B cell (primary cell): ENCODE measurements around the gene PLPPR5. TPM values are rescaled to one million over a fixed set of nuclear protein-coding genes. Genes with fewer than 3 reads are reported as not detected.
"Not testable (repeated sequence)": the region's sequence is repeated elsewhere in the genome, so short reads cannot be mapped to it uniquely, and the experiment has no call there.

Experiments
- ATAC-seq: fragments of 200-7000 bp; cut with Tn5 transposase; one replicate; pipeline ENCODE4 v1.10.0; 2021; ENCODE audit warnings: low read depth, mild to moderate bottlenecking, moderate number of reproducible peaks, moderate library complexity
- CTCF ChIA-PET: fragments of 350-600 bp; sonication (Branson Sonifier 250); formaldehyde crosslinking; loops from one replicate; lab custom pipeline; 2021; ENCODE audit warnings: antibody characterized with exemption, inconsistent platforms; lab: Charles Lee
- POLR2A ChIA-PET: fragments of 350-600 bp; sonication (Branson Sonifier 250); formaldehyde crosslinking; loops from one replicate; lab custom pipeline; 2021; ENCODE audit warnings: antibody characterized with exemption; lab: Charles Lee
- DNase-seq: peaks from one replicate; pipeline ENCODE4 v3.0.0; 2013
- H2AFZ ChIP-seq: 2 replicates; pipeline ENCODE4 v1.6.1; 2012; ENCODE audit warnings: mild to moderate bottlenecking, low read depth, low read length; ENCODE audit not compliant: insufficient read depth, poor library complexity, severe bottlenecking
- H3K27ac ChIP-seq, 2 donors: 1 replicate in 1 of 2; 2 replicates in 1 of 2; pipeline ENCODE4 v1.5.1; 2012 to 2013; ENCODE audit warnings: low read length in 2 of 2, mild to moderate bottlenecking in 2 of 2, moderate library complexity in 1 of 2
- H3K27me3 ChIP-seq, 4 experiments: fragments of 200-600 bp in 1 of 4; sonication (generic) in 1 of 4; replicated peaks in 1 of 4; 1 replicate in 2 of 4; 2 replicates in 2 of 4; pipeline versions ENCODE4 v1.6.1 to v1.7.0; 2013 to 2016; ENCODE audit warnings: low read length in 3 of 4, mild to moderate bottlenecking in 2 of 4, mixed read lengths in 1 of 4, moderate library complexity in 1 of 4; ENCODE audit not compliant: insufficient read depth in 4 of 4, control insufficient read depth in 3 of 4; ENCODE audit errors: control extremely low read depth in 1 of 4
- H3K36me3 ChIP-seq, 2 experiments: replicated peaks in 1 of 2; 1 replicate in 1 of 2; 2 replicates in 1 of 2; pipeline versions ENCODE4 v1.6.1 to v1.7.1; 2013; ENCODE audit warnings: low read length in 1 of 2; ENCODE audit not compliant: insufficient read depth in 2 of 2, control insufficient read depth in 1 of 2; ENCODE audit errors: control extremely low read depth in 1 of 2, extremely low read depth in 1 of 2
- H3K4me1 ChIP-seq, 2 donors: fragments of 200-600 bp in 1 of 2; sonication (generic) in 1 of 2; 1 replicate in 1 of 2; 2 replicates in 1 of 2; pipeline versions ENCODE4 v1.5.1 to v1.6.1; 2013 to 2017; ENCODE audit warnings: low read length in 2 of 2; ENCODE audit not compliant: control insufficient read depth in 2 of 2, insufficient read depth in 2 of 2
- H3K4me2 ChIP-seq: replicated peaks from 2 replicates; pipeline ENCODE3; 2012; ENCODE audit warnings: mild to moderate bottlenecking, low read depth, low read length; ENCODE audit not compliant: poor library complexity, severe bottlenecking
- H3K4me3 ChIP-seq, 5 experiments: fragments of 200-600 bp in 1 of 5; sonication (generic) in 1 of 5; 1 replicate in 3 of 5; 2 replicates in 2 of 5; pipeline versions ENCODE4 v1.5.1 to v1.7.0; 2011 to 2016; ENCODE audit warnings: low read length in 4 of 5, mild to moderate bottlenecking in 4 of 5, low read depth in 2 of 5, control low read depth in 1 of 5, moderate library complexity in 1 of 5; ENCODE audit not compliant: insufficient read depth in 1 of 5; ENCODE audit errors: control extremely low read depth in 1 of 5, extremely low read depth in 1 of 5
- H3K79me2 ChIP-seq: fragments of 200-600 bp; sonication (generic); one replicate; pipeline ENCODE4 v1.6.0; 2016; ENCODE audit warnings: low read length; ENCODE audit not compliant: control insufficient read depth, insufficient read depth
- H3K9ac ChIP-seq: fragments of 200-600 bp; sonication (generic); 2 replicates; pipeline ENCODE4 v1.6.1; 2017; ENCODE audit warnings: mild to moderate bottlenecking, low read length, moderate library complexity
- H3K9me3 ChIP-seq, 3 donors: one replicate each; pipeline versions ENCODE4 v1.6.1 to v1.7.1; 2013; ENCODE audit warnings: low read length in 2 of 3; ENCODE audit not compliant: control insufficient read depth in 2 of 3, insufficient read depth in 1 of 3; ENCODE audit errors: control extremely low read depth in 1 of 3
- H4K20me1 ChIP-seq: 2 replicates; pipeline ENCODE4 v1.6.0; 2012; ENCODE audit warnings: mild to moderate bottlenecking, low read length; ENCODE audit not compliant: insufficient read depth, control insufficient read depth, poor library complexity, severe bottlenecking
- H3K27ac Mint-ChIP-seq: one replicate; pipeline ENCODE4 v1.8.0; 2021; ENCODE audit warnings: mixed read lengths
- H3K27me3 Mint-ChIP-seq: one replicate; pipeline ENCODE4 v1.8.0; 2021; ENCODE audit warnings: mixed read lengths
- H3K4me1 Mint-ChIP-seq: one replicate; pipeline ENCODE4 v1.8.0; 2021; ENCODE audit warnings: mixed read lengths
- H3K4me3 Mint-ChIP-seq: one replicate; pipeline ENCODE4 v1.8.0; 2021; ENCODE audit warnings: mixed read lengths
- H3K9me3 Mint-ChIP-seq: one replicate; pipeline ENCODE4 v1.8.0; 2022; ENCODE audit warnings: mixed read lengths; ENCODE audit not compliant: insufficient read depth
- CTCF ChIP-seq: fragments of 200-600 bp; IDR thresholded peaks from one replicate; pipeline ENCODE4 v1.8.0; 2022; ENCODE audit warnings: antibody characterized with exemption, mild to moderate bottlenecking
- EZH2 ChIP-seq: IDR thresholded peaks from 2 replicates; pipeline ENCODE4 v1.6.1; 2012; ENCODE audit warnings: borderline replicate concordance, low read depth, mild to moderate bottlenecking, moderate library complexity, low read length; ENCODE audit not compliant: insufficient read depth, poor library complexity, severe bottlenecking
- WGBS: methylation state at CpG from one replicate; pipeline ENCODE4 v1.1.5; 2013; ENCODE audit warnings: missing lambda C conversion rate; ENCODE audit not compliant: insufficient coverage; 5-methylcytosine and 5-hydroxymethylcytosine counted together
- intact Hi-C: fragments of 100-400 bp; cut with micrococcal nuclease; formaldehyde crosslinking; loops from one replicate; pipeline ENCODE4 v1.10.0; 2022
- polyA plus RNA-seq: library from polyadenylated mRNA; depleted of rRNA; stranded (reverse); fragments of >200 nt; gene quantifications from 2 replicates; pipeline ENCODE4 v1.2.3, GENCODE V29; 2012
- total RNA-seq, 2 donors: library from RNA; stranded (reverse); fragments of 120-200 nt in 1 of 2; gene quantifications; 1 replicate in 1 of 2; 2 replicates in 1 of 2; pipeline versions ENCODE4 v1.2.3 to v1.2.4, GENCODE V29; 2013 to 2022

Gene PLPPR5
- total and polyA plus RNA-seq, 2 donors (not counting 1 experiment from before 2014, with no cell fraction given) = not detected

- Mint-ChIP-seq H3K27me3 (peaks cover 8% of the 10 kb centered on the region), H3K4me3 (no peak overlapping the region), H3K4me1 (no peaks in the 10 kb centered on the region), H3K9me3 (no peaks in the 10 kb centered on the region), H3K27ac (no peak overlapping the region)
- H3K27me3 ChIP-seq = no peaks in the 10 kb centered on the region
- H3K79me2 ChIP-seq = no peaks in the 10 kb centered on the region
- no peaks in the 10 kb centered on the region for H4K20me1 ChIP-seq
- H3K36me3 ChIP-seq = no peaks in the 10 kb centered on the region
- peaks cover 0 to 5% (median 0%) of the 10 kb centered on the region in 3 donors for H3K9me3 ChIP-seq
- no peak overlapping the region for H3K4me3 ChIP-seq
- CTCF ChIA-PET = no interaction called here
- H3K4me1 ChIP-seq = no peaks in the 10 kb centered on the region
- H3K9ac ChIP-seq = no peak overlapping the region
- ATAC-seq (no peak), DNase-seq (no peak)
- no peak overlapping the region for H3K4me2 ChIP-seq
- no peak overlapping the region for H2AFZ ChIP-seq
- intact Hi-C loops = no loop called here
- no peak overlapping the region for H3K27ac ChIP-seq
- POLR2A ChIA-PET = no interaction called here
- no peak for TF ChIP-seq CTCF
- TF ChIP-seq EZH2 = no peak
Observed at GRCh38 chr1:98884864-98885263, 119.8 kb downstream of the PLPPR5 start.

- H3K4me3 ChIP-seq = no peak overlapping the region
- H3K27ac ChIP-seq = no peak overlapping the region
- peaks cover 8% of the 10 kb centered on the region for H3K27me3 Mint-ChIP-seq
- H3K9me3 ChIP-seq = peaks cover 0 to 5% (median 0%) of the 10 kb centered on the region in 3 donors
- 61% methylated on average over 3 of the region's 4 CpGs for WGBS
- no peak overlapping the region for H3K9ac ChIP-seq
- H3K4me2 ChIP-seq = no peak overlapping the region
- no peaks in the 10 kb centered on the region for H4K20me1 ChIP-seq
- POLR2A ChIA-PET = no interaction called here
- no peaks in the 10 kb centered on the region for H3K4me1 Mint-ChIP-seq
- ATAC-seq = no peak
- H3K9me3 Mint-ChIP-seq = no peaks in the 10 kb centered on the region
- no peak for DNase-seq
- no peaks in the 10 kb centered on the region for H3K4me1 ChIP-seq
- H3K36me3 ChIP-seq = no peaks in the 10 kb centered on the region
- H3K79me2 ChIP-seq = no peaks in the 10 kb centered on the region
- H2AFZ ChIP-seq = no peak overlapping the region
- intact Hi-C loops = no loop called here
- CTCF ChIA-PET = no interaction called here
- no peaks in the 10 kb centered on the region for H3K27me3 ChIP-seq
- H3K27ac Mint-ChIP-seq = no peak overlapping the region
- no peak overlapping the region for H3K4me3 Mint-ChIP-seq
- TF ChIP-seq CTCF (no peak), EZH2 (no peak)
Observed at GRCh38 chr1:98881901-98882300, 122.8 kb downstream of the PLPPR5 start.

- H3K4me3 Mint-ChIP-seq, ATAC-seq, H3K9me3 Mint-ChIP-seq, H3K79me2 ChIP-seq, H3K36me3 ChIP-seq, H3K9me3 ChIP-seq, H3K27ac Mint-ChIP-seq, H3K27me3 Mint-ChIP-seq, DNase-seq, H3K4me1 ChIP-seq, H4K20me1 ChIP-seq, H3K27me3 ChIP-seq, H3K4me3 ChIP-seq, H3K4me2 ChIP-seq, H3K4me1 Mint-ChIP-seq, intact Hi-C loops, CTCF ChIA-PET, H2AFZ ChIP-seq, H3K9ac ChIP-seq, POLR2A ChIA-PET, H3K27ac ChIP-seq: not testable (repeated sequence)
- WGBS = 86% methylated on average over 11 of the region's 11 CpGs
Observed at GRCh38 chr1:98881234-98881633, 123.4 kb downstream of the PLPPR5 start.
